Suprapubic skin (tissue), 4 donors: ENCODE measurements around the gene IMMP2L.

ENCODE experiments used
- EP300 ChIP-seq: sonication (generic); formaldehyde crosslinking; IDR thresholded peaks from one replicate; pipeline ENCODE4 v1.6.1; 2017; ENCODE audit warnings: antibody characterized with exemption
- POLR2A ChIP-seq, 2 donors: fragments of 450-650 bp; IDR thresholded peaks; one replicate each; pipeline ENCODE4 v1.6.1; 2017; ENCODE audit warnings: antibody characterized with exemption in 2 of 2, mild to moderate bottlenecking in 2 of 2, moderate library complexity in 2 of 2
- POLR2AphosphoS5 ChIP-seq, 3 donors: sonication (generic); formaldehyde crosslinking; IDR thresholded peaks; one replicate each; pipeline ENCODE4 v1.6.1; 2017; ENCODE audit warnings: antibody characterized with exemption in 3 of 3
- TF ChIP-seq, protein P1 (sequence below), 2 donors: fragments of 200-600 bp in 1 of 2; fragments of 450-650 bp in 1 of 2; sonication (generic) in 1 of 2; IDR thresholded peaks; one replicate each; pipeline ENCODE4 v1.5.1; 2016 to 2019; ENCODE audit warnings: antibody characterized with exemption in 2 of 2, mild to moderate bottlenecking in 1 of 2, moderate library complexity in 1 of 2

DNA sequence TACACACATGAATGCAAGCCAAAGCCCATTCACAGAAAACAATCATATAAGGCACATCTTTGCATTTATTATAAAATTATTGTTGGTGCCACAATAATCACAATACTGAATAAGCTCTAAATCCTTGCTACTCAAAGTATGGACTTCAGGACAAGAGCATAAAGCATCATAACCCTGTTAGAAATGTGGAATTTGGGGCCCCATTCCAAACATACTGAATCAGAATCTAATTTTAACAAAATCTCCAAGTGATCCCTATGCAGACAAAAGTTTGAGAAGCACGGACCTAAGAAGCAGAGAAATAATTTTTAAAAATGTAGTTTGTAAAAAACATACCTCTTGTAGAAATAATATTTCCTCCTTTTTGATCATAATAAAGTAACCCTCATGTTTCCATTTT is 199.2 kb downstream of the IMMP2L start:
- TF ChIP-seq, protein P1, sequence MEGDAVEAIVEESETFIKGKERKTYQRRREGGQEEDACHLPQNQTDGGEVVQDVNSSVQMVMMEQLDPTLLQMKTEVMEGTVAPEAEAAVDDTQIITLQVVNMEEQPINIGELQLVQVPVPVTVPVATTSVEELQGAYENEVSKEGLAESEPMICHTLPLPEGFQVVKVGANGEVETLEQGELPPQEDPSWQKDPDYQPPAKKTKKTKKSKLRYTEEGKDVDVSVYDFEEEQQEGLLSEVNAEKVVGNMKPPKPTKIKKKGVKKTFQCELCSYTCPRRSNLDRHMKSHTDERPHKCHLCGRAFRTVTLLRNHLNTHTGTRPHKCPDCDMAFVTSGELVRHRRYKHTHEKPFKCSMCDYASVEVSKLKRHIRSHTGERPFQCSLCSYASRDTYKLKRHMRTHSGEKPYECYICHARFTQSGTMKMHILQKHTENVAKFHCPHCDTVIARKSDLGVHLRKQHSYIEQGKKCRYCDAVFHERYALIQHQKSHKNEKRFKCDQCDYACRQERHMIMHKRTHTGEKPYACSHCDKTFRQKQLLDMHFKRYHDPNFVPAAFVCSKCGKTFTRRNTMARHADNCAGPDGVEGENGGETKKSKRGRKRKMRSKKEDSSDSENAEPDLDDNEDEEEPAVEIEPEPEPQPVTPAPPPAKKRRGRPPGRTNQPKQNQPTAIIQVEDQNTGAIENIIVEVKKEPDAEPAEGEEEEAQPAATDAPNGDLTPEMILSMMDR (IDR thresholded peaks at IDR 0.05): no peak
- TF ChIP-seq POLR2A (IDR thresholded peaks at IDR 0.05) (no peak), POLR2AphosphoS5 (IDR thresholded peaks at IDR 0.05) (no peak), EP300 (no peak)
